NCI-H146 treated with DMSO at 0.1 percent for 48 hours (cell line): ENCODE results near the gene OMG.
"Not testable (repeated sequence)": the region's sequence is repeated elsewhere in the genome, so short reads cannot be mapped to it uniquely, and the experiment has no call there.

ENCODE experiments used
- DNase-seq: peaks from one replicate; lab custom pipeline; 2025; ENCODE audit not compliant: unreplicated experiment; lab: John Stamatoyannopoulos, UW

OMG gene

DNA sequence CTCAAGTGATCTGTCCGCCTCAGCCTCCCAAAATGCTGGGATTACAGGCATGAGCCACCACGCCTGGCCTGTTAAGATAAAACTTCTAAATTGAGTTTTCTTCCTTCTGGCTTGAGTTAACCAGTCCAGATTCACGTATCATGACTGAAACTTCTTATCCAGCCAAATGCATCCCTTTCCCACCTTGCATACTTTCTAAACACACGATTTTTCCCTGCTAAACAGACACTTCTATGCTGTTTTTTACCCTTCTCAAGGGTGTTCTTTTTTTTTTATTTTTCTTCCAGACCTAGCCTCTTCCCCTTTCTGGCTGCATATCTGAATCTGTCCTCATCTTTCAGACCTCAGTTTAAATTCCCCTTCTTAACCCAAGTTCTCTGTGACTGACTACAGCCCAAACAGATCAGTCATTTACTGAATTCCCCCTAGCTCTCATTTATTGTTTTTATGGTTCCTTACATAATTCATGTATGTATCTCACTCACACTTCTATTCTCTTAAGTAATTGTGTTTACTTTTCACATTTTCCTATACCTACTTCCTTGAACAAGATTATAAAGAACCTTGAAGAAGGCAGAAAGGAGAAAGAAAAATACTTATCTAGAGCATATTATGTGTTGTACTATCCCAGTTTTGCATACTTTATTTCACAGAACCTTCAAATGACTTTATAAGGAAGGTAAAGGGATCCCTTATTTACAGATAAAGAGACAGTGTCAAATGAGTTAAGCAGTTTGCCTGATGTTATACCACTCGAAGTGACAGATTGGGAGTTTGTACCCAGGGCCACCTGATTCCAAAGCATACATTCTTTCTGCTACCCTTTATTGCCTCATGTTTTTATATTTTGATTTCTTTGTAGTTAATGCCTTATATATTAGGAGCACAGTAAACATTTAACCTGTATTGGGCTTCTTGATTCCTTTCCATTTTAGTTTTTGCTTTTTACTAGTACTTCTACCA is 11.6 kb upstream of the OMG start:
- DNase-seq: no peak

DNA sequence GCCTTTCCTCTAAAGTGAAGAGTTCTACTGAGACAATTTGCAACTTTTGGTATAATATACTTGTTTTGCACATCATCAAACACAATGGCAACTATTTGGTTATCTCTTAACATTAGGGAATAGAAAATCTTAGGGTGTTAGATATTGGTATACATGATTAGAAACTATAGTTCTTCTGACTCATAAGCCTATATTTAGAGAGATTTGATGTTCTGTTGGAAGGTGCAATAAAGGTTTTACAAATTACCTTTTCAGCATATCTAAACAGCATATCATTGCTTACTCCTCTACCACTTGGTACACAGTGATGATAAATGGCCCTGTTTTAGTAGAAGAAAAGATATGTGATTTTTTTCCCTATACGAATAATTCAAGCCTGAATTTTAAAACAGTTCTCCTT is 10.6 kb upstream of the OMG start:
- DNase-seq: no peak

DNA sequence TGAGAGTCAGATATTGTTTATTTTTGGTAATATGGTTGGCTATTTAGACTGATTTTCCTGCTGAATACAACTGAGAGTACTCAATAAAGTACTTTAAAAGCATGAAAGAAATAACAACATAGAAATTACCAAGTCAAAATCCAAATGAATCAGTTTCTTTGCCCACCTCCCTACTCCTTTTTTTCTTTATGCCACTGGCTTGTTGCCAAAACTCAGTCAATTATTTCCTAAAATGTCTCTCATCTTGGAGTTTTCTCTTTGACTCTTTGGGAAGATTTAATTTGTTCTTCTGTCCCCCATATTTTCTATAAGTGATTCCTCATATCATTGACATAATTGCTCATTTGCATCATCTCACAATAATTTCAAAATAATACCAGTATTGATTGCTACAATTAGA is 2.6 kb upstream of the OMG start:
- DNase-seq: no peak

DNA sequence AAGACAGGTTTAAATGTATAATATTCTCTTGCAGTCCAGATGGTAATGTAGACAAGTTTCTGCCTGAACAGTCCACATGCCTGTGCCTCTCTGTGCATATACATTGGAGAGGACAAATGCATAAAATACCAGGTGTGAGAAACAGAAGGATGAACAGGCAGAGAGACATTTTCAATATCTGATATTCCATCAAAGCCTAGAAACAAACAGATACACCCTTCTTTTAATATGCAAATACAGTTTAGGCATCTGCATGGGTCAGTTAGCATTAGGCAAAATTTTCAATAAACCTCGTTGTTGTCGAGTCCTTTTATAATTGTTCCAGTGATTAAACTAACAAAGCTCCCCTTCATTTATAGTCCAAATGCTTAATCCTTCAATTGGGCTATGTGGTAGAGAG is 897 bp downstream of the OMG start:
- no peak for DNase-seq

DNA sequence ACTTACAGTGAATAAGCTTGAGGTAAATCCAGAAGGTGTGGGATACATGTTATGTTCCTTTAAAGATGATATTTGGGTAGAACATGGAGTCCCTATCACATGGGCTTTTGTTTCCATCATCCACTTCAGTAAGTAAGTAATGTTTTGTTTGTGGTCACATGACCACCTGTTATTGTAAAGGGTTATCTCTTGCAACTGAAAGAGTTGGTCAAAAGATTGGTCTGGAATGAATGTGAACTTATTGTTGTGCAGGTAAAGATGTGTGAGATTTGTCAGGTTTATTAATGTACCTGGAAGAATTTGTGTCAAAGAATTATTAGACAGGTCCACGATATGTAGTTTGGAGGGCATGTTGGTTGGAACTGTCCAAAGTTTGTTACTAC is 1.6 kb downstream of the OMG start:
- DNase-seq: no peak

DNA sequence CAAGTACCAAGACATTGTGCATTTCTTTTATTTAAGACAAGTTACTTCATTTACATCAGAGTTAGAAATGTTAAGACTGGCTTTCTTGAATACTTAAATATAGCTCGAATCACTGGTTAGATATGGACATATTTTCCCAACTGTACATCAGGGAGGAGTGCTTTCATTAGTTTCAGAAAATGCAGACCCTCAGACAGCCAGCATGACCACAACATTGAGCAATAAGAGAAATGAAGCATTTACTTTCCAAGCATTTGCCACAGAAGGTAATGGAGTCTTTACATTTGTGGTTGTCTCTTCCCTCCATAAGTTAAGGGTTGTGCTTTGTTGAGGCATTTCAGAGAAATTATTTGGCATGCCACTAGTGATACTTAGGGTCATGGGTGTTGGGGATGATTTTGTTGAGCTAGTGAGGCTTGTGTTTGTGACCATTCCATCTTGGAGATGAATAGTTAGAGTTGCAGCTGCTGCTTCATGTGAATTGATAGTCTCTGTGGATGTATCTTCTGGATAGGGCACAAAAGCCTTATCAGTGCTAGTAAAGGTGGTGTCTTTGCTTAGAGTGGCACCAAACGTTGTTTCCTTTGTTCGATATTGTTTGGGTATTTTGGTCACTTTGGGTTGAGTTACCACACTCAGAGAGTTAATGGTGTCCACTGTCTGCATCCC is 2.1 kb downstream of the OMG start:
- DNase-seq: peak; percentile 34

DNA sequence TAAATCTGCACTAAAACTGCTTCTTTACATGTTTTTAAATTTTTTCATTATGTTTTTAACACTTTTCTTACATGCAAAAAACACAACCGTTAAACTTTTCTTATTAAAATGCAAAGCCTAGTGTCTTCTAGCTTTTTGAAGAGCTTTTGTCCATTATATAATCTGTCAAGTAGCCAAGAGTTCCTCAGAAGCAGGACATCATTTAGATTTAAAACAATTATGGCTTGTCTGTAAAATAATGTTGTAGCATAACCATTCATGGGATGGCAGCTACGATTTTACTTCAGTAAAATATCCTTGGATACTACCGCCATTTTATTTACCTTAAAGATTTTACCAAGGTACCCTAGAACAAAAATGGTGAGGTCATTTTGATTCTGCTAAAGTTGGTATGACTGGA is 2.8 kb downstream of the OMG start:
- DNase-seq: no peak

DNA sequence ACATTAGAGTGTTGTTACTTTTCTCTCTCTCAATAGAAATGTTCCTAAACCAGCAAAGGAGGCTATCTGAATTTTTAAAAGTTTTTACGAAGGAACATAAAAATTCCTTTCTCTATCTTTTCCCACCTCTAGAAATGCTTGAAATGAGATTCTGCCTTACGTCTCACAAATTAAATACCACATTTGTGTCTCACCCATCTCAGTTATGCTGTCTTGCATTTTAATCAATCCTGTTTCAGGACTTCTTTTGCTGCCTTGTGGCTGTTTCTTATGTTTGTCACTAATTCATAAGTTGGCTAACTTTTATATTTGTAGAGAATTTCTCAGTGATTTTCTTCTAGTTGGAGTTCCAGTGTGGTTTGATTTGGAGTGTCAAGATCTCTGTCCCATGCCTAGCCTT is 3.5 kb downstream of the OMG start:
- DNase-seq: no peak

DNA sequence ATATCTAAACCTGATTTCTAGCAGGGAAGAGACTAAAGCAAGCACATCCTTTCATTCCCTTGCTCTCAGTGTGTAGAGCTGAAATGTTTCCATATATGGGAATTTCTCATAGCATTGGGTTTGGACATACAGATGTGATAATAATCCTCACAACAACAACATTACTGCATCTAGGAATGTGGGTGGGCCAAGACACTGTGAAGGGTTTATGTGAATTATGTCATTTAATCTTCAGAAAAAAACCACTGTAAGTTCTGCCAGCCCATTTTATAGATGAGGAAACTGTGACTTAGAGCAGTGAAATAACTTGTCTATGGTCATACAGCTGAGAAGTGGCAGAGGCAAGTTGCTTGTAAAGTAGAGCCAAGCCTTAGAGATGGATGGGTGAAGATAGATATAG is 5.2 kb downstream of the OMG start:
- DNase-seq: no peak

DNA sequence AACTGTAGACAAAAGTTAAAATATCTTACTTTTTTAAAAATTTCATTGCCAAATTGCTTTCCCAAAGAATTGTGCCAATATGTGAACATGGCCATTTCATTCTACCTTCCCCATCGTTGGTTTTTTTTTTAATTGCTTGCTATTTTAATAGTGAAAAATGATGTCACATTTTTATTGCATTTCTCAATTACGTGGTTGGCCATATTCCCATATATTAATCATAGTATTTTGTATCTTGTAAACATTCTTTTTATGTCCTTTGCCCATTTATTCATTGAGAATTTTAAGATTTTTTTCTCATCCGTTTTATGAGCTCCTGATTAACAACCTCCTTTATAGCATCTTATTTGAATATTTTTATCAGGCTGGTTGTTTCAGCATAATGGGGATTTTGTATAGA is 7.2 kb downstream of the OMG start:
- no peak for DNase-seq

DNA sequence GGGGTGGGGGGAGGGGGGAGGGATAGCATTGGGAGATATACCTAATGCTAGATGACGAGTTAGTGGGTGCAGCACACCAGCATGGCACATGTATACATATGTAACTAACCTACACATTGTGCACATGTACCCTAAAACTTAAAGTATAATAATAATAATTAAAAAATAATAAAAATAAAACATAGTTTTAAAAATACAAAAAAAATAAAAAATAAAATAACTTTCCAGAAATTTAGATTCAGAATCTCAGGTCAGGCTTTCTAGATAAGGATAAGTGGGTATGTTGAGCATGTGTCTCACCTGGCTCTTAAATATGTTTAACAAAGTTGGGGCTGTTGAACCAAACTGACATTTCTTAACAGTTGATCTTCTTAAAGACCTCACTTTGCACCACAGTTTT is 9.1 kb downstream of the OMG start:
- not testable (repeated sequence) for DNase-seq

DNA sequence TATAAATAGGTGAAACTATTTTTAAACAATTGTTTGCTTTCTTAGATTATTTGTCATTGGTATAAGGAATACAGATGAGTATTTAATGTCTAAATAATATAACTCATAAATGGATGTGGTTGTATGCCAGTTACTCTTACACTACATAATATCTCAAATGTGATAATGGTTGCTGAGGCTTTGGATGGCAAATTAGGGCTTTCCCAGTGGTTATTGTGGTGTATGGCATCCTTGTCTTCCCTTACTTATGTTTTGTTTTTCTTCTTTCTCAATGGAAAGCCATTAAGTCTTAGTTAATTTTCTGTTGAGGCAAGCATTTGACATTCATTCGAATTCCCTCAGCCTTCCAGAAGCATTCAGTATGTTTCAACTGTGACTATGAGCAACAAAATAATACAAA is 10.5 kb downstream of the OMG start:
- DNase-seq: no peak

DNA sequence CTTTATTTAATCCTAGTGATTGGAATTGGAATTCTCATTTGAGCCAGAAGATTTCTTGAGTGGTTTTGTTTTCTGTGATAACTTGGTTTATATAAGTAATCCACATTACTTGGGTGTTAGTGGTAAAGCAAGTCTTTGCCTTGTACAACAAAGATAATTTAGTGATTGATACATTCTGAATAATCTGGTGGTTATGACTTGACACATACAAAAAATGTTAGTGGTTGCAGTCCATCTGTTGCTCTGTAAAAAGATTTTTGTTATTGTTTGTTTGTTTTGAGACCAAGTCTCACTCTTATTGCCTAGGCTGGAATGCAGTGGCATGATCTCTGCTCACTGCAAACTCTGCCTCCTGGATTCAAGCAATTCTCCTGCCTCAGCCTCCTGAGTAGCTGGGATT is 13.2 kb downstream of the OMG start:
- DNase-seq: no peak

DNA sequence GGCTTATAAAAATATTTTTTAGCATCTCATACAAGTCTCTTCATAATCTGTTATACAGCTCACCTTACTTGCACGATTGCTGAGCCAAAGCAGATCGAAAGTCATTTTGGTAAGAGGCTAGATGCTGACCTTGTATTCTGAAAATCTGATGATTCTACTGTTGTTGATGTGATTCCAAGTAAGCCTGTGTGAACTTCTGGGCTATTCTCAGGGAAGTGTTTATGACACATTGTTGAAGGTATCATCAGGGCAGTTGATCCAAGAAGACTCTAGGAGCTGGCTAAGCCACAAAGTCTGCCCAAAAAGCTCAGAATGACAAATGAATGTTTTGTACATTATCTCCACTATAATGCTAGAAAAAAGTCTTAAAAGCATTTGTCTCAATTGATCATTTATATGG is 16.0 kb downstream of the OMG start:
- no peak for DNase-seq

DNA sequence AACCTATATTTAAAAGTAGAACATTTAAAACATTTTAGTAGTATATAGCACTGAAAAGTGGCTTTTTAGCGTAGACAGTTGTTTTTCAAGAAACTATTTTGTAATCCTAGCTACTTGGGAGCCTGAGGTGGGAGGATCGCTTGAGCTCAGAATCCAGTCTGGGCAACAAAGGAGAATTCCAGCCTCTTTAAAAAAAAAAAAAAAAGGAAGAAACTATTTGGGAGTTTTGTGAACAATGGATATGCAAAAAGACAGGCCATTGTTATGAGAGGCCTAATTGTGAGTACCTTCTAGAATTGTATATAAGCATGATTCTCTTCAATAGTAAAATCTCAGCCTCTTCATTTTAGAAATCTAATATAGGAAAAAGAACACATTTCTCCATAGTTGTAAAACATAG is 17.6 kb downstream of the OMG start:
- no peak for DNase-seq

DNA sequence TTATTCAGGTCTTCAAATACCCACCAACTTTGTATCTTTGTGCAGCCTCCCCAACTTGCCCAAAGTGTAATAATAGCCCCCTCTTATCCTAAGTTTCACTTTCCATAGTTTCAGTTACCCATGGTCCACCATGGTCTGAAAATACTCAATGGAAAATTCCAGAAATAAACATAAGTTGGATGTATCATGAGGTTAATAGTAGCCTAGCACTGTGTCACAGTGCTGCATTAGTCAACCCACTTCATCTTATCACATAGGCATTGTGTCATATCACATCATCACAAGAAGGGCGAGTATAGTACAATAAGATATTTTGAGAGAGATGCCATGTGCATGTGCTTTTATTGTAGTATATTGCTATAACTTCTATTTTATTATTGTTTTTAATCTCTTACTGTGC is 21.9 kb downstream of the OMG start:
- no peak for DNase-seq

DNA sequence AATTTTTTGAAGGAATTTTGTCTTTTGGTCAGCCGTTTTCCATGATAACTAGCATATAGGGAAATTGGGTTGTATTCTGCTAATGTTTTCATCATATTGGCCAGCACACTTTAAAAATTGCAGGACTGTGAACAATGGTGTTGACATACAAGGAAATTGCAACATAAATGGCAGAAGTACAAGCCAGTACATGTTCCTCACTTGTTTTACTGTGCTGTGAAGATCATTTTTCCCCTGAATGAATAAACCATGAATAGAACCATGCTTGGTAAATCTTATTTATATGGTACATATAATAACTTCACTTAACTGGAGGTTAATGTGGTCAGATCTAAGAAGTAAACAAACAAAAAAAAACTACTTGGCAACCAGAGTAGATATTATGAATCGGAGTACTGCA is 22.8 kb downstream of the OMG start:
- DNase-seq: no peak

DNA sequence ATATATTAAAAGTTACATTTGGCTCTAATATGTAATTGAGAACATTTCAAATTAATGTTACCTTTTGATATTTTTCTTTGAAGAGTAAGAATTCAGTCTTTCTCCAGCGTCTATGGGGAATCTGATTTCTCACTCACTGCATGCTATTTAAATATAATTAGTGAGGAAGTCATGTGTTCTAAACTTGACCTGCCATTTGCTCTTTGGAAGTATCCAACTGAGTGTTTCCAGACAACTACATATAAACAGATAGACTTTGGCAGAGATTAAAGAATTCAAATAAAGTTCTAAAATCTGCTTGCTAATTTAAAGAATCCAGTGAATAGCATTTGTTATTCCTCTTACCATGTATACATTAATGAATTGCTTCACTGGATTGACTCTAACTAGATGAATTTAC is 23.5 kb downstream of the OMG start:
- DNase-seq: no peak

DNA sequence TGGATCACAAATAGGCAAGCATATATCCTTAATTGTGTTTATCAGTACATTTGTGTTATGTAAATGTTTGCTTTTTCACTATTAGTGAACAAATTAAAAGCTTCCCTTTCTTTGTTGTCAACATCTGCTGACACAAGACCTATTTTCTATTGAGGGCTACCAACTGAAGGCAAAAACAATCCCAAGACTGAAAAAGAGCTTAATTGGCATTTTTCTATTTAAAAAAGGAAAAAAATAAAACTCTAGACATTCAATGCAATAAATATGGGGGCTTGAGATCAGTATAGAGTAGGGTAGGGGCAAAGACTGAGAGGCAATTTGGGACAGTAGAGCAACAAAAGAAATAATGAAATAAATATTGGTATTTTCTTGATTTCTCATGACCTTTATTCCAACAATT is 24.2 kb downstream of the OMG start:
- no peak for DNase-seq

DNA sequence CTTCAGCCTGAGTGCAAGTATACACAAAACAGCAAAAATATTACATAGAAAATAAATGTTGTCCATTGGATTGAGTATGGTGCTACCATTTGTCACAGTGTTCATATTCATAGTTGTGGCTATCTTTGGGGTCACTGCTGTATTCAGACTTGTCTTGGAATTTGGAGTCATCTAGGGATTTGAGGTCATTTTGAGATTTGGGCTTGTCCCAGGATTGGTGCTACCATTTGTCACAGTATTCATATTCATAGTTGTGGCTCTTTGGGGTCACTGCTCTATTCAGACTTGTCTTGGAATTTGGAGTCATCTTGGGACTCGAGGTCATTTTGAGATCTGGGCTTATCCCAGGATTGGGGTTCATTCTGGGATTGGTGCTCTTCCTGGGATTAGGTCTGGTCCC is 24.8 kb downstream of the OMG start:
- no peak for DNase-seq

DNA sequence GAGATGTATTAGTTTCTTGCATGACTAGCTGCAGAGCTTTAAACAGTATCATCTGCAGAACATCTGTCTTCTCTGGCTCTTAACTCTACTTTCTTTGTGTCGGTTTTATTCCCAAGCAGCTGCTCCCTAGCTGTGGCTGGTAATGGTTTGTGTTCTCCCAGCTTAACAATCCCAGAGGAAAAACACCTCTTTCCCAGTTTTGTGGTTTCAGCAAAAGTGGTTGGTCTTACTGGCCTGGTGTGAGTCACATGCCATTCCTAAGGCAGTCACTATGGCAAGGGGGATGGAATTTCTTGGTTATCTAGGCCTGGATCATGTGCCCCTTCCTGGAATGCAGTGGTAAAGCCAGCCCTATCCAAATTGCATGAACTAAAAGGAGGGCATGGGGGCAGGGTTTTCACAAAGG is 27.5 kb downstream of the OMG start:
- DNase-seq: no peak

DNA sequence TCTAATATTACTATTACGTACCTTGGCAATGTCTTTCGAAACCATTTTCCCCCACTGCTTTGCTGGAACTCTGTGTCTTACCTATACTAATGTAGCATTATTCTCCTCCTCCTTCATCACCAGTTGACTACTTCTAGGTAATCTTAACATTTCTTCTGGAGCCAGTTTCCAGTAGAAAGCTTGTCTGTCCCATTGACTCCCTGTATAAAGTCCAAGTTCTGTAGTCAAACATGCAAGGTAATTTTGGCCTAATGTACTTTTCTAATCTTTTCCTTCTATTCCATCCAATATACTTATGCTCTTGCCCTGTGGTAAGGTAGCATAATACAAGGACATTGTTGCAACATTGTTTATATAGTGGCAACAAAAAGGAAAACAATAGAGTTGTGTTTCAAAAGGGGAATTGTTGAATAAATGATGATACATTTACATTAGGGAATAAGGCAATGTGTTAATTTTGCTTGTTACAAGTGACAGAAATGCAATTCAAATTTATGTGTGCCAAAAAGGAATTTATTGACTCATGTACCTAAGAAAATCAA is 27.9 kb downstream of the OMG start:
- DNase-seq: no peak
